SK-N-DZ (cell line): ENCODE results near the gene COL11A1.
"Not testable (repeated sequence)": the region's sequence is repeated elsewhere in the genome, so short reads cannot be mapped to it uniquely, and the experiment has no call there.

Experiments used
- DNase-seq: peaks from one replicate; pipeline ENCODE4 v3.0.0-alpha.2; 2015; ENCODE audit warnings: low spot score

Gene COL11A1

DNA sequence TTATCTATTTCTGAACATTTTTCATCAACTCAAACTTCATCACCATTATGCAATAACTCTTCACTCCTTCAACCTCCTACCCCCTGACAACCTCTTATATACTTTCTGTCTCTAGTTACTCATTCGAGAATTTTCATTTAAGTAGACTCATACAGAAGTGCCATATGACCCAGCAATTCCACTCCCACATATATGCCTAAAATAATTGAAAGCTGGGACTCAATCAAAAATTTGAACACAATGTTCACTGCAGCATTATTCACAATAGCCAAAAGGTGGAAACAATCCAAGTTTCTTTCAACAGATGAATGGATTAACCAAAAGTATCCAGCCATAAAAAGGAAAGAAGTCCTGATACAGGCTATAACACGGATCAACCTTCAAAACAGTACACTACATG, 24.1 kb downstream of the COL11A1 start:
- DNase-seq, result no peak

DNA sequence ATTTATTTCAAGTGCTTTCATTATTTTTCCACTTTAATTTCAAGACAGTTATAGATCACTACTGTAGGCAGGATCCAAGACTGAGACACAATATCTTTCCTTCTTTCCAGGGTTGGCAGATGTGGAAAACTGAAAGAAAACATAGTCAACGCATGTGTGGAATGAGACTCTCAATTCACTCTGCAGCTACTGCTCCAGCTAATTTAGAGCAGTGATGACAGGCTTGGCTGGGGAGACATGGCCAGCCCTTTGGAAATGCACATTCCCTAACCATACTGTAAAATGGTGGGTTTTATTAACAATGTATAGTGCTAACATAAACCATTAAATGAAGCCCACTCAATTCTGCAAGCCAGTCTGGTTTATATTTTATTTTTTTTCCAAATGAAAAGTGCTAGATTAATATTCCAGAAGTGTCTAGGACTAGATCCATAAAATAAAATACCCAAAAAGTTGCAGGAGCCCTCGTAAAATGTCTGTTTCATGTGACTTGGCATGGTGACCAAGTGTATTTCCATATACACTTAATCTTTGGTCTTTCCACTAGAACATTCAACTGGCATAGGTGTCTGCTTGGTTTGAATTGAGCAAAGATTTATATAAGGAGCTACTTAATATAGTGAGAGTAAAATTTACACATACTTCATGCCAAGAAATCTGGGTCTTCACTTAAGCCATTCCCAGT, 32.9 kb downstream of the COL11A1 start:
- DNase-seq, result no peak

DNA sequence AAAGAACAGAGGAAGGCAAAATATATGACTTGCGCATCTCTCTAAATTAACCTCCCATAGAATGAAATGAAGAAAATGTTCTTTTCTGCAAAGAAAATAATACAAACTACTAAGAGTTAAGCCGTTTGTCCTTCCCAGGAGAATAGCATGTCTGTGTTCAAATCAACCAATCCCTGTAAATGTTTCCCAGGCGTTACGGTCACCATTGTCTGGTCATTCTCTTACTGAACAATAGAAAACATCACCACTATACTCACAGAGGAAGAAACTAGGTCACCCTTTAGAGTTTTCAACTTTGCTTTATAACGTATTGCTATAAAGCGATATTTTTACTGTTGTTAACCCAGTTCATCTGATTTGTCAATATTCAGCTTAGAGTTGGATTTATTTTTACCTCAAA, 34.1 kb downstream of the COL11A1 start:
- DNase-seq, result no peak

DNA sequence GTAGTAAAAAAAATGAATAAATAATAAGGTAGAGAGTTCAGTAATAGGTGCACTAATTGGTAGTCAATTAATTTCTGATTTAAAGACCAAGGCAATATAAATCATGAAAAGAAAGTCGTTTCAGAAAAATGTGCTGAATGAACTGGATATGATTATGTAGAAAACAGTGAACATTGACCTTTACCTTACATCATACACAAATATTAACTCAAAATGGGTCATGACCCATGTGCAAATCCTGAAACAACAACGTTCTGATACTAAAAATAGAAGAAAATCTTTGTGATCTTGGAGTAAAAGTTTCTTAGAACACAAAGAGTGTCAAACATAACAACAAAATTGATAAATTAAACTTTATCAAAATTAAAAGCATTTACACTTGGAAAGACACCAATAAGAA, 39.1 kb downstream of the COL11A1 start:
- no peak for DNase-seq

DNA sequence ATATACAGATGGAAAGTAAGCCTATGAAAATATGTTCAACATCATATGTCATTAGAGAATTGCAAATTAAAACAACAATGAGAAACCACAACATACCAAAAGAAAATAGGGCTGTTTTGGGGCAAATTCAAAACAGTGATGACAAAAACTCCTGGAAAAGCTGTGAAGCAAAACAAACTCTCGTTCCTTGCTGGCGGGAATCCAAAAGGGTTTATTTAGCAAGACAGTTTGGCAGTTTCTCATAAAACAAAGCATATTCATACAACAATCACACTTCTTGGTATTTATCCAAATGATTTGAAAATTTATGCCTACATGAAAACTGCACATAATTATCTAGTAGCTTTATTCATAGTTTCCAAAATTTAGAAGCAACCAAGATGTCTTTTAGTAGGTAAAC, 44.4 kb downstream of the COL11A1 start:
- DNase-seq, result no peak

DNA sequence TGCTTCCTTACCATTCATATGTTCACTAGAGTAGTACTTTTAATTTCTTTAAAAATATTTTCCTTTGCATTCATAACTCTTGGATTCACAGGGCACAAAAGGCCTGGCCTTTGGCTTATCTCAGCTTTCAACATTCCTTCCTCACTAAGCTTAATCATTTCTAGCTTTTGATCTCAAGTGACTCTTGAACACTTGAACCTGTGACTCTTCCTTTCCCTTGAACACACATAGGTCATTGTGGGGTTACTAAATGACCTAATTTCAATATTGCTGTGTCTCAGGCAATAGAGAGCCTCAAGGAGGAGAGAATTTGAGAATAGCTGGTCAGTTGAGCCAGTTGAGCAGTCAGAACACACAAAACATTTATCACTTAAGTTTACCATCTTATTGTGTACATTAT, 49.9 kb downstream of the COL11A1 start:
- no peak for DNase-seq

DNA sequence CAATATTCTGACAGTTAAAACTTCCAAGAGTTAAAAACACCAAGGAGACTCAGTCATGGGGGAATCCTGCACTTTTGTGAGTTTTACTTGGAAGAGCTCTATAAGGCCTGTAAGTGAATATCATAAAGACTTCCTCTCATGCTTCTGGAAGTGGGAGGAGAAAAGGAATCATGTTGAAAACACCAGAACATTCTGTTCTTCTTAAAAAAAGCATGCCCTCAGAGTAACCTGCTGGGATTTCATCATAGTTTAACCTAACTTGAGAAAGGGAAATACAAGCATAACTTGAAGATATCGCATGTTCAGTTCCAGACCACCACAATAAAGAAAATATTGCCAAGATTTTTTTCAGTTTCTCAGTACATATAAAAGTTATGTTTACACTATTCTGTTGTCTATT, 51.9 kb downstream of the COL11A1 start:
- DNase-seq, result no peak

DNA sequence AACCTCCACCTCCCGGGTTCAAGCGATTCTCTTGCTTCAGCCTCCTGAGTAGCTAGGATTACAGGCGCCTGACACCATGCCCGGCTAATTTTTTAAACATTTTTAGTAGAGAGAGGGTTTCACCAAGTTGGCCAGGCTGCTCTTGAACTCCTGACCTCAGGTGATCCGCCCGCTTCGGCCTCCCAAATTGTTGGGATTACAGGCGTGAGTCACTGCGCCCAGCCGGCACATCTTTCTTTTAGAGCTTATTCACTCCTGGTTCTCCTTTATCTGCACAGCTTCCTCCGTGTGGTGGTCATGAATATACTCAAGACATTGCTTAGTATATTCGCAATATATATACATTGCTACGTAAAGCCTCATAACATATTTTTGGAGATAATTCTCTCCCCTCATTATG, 80.2 kb downstream of the COL11A1 start:
- not testable (repeated sequence) for DNase-seq

DNA sequence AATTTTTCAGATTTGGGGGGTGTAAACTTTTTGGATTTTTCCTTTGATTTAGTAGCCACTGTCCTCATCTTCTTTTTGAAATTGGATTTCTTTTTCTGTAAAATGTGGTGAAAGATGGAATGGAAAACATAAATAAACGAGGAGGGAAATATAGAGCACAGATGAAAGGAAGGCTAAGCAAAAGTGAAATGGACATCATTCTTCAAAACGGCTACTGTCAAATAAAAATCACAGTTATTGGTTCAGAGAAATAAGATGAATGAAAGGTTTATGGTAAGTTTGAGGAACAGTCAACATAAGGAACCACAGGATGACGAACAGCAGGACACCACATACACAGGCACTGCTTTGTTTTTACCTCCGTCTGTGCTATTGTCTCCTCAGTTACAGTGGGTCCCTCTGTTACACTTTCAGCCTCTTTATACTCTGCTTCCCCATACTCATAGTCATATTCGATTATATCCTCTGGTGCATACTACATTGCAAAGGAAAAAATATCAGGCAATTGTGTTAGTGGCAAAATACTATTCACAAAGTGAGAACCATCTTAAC, 82.4 kb downstream of the COL11A1 start:
- DNase-seq, result no peak

DNA sequence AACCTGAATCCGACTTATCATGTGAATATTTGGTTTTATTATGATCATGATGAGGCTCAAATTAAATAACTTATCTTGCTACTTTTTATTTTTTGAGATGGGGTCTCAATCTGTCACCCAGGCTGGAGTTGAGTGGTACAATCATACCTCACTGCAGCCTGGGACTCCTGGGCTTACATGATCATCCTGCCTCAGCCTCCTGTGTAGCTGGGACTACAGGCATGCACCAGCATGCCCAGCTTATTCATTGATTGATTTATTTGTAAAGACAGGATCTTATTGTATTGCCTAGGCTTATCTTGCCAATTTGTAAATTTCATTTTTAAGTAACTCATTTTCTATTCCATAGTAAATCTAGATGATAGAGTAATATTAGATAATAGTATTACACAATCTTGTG, 84.3 kb downstream of the COL11A1 start:
- DNase-seq, result no peak

DNA sequence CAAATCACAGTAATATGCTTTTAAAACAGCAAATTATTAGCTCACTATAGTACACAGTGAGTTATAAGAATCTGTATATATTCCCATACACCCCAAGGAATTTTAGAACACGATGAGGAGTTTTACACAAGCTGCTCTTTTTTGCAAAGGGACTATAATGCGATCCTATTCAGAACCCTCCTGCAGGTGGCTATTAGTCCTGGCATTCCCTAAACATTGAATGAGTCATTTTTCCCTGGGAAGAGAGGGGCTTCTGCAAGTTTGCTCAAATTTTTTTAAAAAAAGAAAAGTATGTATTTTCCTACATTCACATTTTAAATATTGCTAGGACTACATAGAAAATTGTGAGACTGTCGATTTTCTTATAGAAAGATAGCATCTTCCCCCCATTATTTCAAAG, 106.3 kb downstream of the COL11A1 start:
- DNase-seq, result no peak

DNA sequence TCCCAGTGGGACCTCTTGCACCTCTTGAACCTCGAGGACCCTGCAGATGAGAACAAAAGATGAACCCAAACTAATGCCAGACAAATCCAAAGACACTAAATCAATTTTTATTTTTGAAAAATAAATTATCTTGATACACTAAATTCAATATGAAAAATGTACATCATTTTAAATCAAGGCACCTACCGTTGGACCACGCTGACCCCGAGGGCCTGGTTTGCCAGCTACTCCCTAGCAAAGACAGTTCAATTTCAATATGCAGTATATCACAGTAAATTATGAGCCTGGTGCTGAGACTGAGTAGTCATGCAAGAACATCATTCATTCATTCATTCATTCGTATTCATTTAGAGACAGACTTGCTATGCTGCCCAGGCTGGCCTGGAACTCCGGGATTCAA, 129.4 kb downstream of the COL11A1 start:
- no peak for DNase-seq

DNA sequence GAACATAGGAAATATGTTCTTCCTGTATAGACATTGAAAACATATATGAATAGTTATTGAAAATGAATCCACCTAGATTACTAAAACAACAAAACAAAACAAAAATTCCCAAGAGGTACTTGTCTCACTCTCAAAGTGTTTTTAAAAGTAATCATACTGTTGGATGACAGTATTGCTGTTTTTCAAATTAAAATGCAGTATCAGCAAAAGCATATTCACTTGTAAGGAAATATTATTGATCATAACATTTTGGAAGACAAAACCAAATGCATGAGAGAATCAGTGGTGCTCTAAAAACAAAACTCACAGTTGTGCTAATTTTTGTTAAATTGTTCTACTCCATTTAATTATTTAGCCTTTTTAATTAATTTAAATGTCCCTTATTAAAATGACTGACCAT, 131.0 kb downstream of the COL11A1 start:
- no peak for DNase-seq

DNA sequence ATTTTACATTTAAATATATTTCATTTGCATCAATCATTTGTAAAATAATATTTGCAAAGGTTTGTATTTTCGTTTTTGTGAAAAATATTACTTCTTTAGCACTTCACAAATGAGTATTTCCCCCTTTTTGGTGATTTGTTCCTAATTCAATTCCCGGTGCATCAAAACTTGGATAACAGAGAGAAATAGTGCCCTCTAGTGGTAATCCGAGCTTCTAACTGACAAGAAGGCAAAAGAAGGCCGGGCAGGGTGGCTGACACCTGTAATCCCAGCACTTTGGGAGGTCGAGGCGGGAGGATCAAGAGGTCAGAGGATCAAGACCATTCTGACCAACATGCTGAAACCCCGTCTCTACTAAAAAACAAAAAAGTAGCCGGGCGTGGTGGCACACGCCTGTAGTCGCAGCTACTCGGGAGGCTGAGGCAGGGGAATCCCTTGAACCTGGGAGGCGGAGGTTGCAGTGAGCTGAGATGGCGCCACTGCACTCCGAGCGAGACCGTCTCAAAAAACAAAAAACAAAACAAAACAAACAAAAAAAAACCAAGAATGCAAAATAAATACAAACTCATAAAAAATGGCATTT, 137.7 kb downstream of the COL11A1 start:
- peak; percentile 61 for DNase-seq

DNA sequence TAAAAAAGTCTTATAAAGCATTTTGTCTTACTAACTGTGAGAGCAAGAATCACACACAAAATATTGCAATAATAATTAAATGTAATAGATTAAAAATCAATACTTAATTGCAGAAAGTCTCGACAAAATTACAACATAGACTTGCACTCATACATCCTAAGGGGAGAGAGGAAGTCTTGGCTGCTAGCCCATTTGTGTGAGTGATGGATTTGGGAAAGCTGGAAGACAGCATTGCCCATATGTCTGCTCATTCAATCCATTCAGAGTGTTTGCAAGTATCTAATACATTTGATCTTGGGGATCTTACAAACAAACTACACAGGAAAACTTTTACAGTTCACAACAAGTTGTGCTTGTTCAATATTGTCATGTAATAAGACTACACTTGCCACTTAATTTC, 140.5 kb downstream of the COL11A1 start:
- DNase-seq, result no peak

DNA sequence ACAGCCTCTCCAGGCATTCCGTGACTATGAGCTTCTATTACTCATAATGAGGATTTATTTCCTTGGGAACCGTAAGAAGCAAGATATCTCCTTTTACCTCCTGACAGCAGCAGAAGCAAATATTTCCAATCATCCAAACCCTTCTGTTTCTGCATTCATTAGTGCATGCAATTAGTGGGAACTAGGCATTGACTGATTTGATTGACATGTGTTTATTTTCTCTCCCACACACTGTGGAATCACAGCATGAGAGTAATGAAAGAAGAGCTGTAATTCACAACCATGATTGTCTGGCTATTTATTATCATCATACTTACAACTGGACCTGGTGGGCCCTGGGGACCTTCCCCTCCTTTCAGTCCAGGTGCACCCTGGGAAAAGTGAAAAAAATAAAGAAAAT, 146.8 kb downstream of the COL11A1 start:
- no peak for DNase-seq

DNA sequence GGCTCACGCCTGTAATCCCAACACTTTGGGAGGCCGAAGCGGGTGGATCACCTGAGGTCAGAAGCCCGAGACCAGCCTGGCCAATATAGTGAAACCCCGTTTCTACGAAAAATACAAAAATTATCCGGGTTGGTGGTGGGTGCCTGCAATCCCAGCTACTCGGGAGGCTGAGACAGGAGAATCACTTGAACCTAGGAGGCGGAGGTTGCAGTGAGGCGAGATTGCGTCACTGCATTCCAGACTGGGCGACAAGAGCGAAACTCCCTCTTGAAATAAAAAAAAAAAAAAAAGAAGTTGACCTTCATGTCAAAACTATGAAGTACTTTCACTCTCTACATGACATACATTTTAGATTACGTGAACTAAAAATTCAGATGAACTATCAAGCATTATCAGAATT, 153.7 kb downstream of the COL11A1 start:
- no peak for DNase-seq

DNA sequence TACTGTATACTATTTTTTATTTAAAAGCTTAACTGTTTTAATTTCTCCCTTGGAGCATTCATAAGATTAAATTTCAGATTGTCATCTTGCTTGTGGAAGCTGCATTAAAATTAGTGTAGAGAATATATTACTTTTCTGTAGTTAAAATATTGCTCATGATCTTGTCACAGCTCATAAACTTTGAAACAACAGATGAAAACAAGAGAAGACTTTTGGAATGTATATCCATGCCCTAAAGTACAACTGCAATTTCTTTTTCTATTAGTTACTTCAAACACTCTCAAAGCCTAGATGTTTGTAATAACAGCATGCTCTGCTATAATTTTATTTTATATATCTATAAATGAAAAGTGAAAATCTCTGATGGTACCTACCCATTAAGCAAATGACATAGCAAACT, 155.9 kb downstream of the COL11A1 start:
- DNase-seq, result no peak

DNA sequence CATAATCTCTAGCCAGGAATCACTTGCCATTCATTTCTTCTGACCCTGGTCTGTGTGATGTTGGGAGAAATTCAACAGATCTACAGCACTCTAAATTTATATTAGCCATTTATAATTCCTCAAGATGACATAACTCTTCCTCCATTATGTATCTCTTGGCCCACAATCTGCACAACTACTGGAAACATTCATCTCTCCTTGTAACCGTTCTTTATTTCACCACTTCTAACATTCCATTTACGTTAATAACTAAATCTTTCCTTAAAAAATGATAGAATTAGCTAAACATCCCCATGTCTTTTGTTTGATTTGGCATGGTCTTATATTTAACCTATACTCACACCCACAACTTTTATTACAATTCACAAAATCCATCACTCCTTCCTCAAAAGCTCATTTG, 166.0 kb downstream of the COL11A1 start:
- no peak for DNase-seq

DNA sequence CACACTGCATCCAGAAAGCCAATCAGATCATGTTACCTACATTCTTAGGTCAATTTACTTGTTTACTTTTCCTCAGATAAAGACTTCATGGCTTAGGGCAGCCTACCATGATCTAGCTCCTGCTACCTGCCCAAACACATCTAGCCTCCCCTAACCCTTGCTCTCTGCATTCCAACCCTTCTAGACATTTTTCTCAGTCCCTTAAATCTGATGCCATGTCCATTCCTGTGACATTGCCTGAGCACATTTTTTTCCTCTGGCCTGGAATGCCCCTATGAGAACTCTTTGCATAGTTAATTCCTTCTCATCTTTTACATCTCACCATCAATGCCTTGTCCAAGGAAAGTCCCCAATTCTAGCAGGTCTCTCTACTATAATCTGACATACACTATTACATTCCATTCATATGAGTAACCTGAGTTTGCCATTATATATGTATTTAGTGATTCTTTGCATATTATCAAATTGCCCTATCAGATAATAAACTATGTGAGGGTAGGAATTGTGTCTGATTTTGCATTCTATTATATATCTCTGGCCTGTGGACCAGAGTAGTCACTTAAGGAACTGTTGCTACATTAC, 166.9 kb downstream of the COL11A1 start:
- no peak for DNase-seq

DNA sequence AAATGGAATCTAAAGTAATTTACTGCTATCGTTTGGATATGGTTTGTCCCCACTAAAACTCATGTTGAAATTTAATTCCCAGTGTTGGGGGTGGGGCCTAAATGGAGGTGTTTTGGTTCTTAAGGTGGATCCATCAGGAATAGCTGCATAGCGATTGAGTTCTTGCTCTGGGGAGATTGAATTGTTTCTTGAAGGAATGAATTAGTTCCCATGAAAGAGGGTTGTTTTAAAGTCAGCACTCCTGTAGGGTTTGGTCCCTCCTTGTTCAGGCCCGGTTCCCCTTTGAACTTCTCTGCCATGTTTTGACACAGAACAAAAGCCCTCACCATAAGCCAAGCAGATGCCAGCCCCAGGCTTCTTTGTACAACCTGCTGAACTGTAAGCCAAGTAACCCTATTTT, 170.9 kb downstream of the COL11A1 start:
- no peak for DNase-seq

DNA sequence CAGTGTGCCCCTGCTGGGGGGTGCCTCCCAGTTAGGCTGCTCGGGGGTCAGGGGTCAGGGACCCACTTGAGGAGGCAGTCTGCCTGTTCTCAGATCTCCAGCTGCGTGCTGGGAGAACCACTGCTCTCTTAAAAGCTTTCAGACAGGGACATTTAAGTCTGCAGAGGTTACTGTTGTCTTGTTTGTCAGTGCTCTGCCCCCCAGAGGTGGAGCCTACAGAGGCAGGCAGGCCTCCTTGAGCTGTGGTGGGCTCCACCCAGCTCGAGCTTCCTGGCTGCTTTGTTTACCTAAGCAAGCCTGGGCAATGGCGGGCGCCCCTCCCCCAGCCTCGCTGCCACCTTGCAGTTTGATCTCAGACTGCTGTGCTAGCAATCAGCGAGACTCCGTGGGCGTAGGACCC, 175.0 kb downstream of the COL11A1 start:
- not testable (repeated sequence) for DNase-seq

DNA sequence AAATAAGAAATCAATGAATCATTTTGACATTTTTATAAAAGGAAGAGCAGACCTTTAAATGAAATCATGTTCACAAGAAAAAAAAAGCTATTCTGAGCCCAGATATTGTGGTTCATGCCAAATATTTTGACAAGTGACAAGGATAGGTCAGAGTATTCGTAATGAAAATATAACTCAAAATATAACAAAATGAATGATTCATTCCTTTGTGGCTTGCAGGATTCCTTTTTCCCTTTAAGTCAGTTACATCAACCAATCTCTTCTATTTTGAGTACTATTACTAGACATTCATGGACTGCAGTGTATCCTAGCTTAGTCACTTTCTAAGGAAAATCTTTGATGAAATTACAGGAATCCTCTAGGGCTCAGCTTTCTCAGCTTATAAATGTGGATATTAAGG, 188.7 kb downstream of the COL11A1 start:
- no peak for DNase-seq
